Measurements from ENCODE around the gene CPXM2.
"Not testable (repeated sequence)": the region's sequence is repeated elsewhere in the genome, so short reads cannot be mapped to it uniquely, and the experiment has no call there.

The CPXM2 gene

GRCh38 chr10:123743441-123744223 lies 148.0 kb downstream of the CPXM2 start:
- DNase-seq (ENCODE audit: low read depth): peak; percentile 3

GRCh38 chr10:123742751-123743440 lies 148.7 kb downstream of the CPXM2 start:
- DNase-seq (ENCODE audit: low read depth): no peak

GRCh38 chr10:123741711-123742110 lies 149.9 kb downstream of the CPXM2 start:
- no peak for DNase-seq (ENCODE audit: low read depth)

GRCh38 chr10:123741146-123741545 lies 150.5 kb downstream of the CPXM2 start:
- DNase-seq (ENCODE audit: low read depth): no peak

GRCh38 chr10:123736917-123737316 lies 154.7 kb downstream of the CPXM2 start:
- DNase-seq (ENCODE audit: low read depth): not testable (repeated sequence)

DNA sequence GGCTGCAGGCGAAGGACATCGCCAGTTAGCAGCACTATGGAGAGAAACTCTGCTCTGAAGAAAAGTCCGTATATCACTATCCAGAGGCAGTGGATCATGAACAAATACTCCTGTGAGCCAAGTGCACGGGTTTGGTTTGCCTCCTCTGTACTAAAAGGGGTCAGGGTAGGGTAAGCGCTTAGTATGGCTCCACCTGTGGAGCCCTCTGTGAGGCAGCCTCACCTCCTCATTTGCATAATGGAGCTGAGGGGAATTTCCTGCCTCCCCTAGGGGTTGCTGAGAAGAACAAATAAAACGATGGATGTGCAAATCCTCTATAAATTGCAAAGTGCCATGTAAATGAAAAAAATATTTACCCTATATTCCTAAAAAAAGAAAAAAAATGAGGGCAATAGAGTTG lies 162.1 kb downstream of the CPXM2 start:
- no peak for DNase-seq (ENCODE audit: low read depth)

DNA sequence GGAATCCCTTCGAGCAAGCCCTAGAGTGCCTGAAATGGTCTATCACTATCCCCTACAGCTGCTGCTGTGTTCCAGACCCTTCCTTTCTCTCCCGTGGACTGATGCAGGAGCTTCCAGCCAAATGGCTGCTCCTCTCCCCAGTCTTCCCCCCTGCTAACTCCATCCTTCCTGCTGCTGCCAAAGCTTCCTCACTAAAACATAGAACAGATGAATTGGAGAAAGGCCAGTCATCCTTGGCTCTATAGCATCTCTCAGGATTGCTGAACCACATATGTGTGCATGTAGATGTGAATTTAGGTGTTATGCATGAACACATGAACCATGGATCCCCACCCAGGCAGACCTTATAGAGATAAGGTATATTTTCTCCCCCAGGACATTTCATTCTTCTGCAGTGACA lies 164.8 kb downstream of the CPXM2 start:
- no peak for DNase-seq (ENCODE audit: low read depth)

DNA sequence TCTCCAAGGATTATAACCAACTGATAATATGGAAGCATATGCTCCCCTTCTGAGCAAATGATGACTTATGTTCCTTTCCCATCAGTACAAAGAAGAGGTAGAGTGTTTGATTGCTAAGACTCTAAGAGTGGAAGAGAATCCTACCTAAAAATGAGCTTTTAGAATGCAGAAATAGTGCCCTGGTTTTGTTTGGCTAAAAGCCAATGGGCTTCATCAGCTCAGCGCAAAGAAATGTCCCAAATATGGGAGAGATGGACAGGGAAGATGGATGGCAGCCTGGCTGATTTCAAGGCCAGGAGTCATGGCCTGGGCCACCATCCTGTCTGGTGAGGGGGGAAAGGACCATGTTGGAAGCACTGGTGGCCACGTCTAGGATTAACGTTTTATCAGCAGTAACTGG lies 165.2 kb downstream of the CPXM2 start:
- DNase-seq (ENCODE audit: low read depth): no peak

DNA sequence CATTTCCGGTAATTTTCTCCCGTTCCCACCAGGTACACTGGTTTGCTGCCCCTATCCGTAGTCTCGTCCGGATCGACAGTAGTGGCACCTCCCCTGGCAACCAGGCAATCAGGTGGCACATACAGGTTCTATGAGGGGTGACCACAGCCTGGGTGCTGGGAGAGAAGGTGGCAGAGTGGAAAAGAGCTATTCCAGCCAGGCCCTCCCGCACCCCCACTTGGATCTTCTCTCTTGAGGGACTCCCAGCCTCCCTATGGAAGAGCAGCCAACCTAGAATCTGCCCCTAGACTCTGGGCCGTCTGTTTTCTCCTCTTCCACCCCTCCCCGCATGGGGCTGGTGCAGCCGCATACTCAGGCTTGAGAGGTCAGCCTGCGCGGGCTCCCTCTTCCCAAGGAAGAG lies 166.9 kb downstream of the CPXM2 start:
- DNase-seq (ENCODE audit: low read depth): no peak

DNA sequence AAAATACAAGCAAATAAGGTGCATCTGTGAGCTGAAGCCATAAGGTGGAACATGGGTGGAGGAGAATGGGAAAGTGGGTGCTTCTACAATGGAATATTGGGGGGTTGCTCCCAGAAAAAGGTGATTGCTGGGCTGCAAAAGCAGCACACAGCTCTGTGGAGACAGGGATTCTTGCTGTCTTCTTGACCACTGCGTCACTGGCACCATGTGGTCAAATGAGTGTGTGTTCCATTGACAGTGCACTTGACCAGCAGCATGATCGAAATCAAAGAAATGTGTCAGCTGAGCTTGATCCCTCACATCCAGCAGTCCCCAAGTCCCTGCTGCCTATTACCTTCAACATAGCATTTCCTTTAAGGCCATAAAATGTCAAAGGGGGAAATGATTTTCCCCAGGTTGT lies 169.3 kb downstream of the CPXM2 start:
- no peak for DNase-seq (ENCODE audit: low read depth)

DNA sequence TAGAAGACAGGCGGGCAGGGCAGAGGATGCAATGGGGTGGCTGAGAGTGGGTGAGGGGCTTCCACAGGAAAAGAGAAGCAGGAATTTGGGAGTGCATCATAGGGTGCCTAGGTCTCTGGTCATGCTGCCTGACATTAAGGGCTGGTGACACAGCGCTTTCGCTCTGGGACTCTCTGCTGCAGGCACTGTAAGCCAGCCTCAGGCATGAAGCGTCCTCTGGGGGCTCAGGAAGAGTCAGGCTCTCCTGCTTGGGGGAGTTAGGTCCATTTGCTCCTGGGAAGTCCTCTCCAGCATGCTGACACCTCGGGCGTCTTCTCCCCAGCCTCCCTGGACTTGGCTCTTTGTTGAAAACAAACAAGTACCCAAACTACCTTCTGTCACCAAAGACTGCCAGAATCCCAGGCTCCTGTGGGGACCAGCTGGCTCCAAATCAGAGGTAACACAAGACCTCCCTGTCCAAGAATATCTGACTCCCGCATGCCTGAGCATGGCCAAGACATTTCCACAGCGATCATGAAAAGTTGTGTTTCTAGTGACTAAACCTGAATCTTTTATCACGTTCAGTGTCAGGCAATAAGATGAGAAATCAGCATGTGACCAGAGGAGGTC lies 170.1 kb downstream of the CPXM2 start:
- no peak for DNase-seq (ENCODE audit: low read depth)

GRCh38 chr10:123720536-123720935 lies 171.1 kb downstream of the CPXM2 start:
- no peak for DNase-seq (ENCODE audit: low read depth)

DNA sequence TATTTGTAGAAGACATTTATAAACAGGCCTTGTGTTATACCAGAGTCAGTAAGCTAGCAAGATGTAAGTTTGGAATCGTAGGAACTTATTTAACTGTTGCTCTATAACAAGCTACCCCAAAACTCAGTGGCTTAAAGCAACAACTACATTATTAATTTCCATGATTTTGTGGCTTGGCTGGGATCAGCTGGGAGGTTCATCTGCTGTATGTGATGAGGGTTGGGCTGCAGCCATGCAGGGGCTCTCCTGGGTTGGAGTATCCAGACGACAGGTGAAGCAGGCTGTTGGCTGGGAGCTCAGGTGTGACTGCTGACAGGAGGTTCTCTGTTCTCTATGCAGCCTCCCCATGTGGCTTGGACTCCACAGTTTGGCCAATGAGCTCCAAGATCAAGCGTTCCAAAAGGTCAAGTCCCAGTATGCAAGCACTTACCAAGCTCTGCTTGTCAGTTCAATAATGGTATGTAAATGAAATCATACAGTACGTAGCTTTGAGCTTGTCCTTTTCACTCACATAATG lies 173.0 kb downstream of the CPXM2 start:
- no peak for DNase-seq (ENCODE audit: low read depth)

DNA sequence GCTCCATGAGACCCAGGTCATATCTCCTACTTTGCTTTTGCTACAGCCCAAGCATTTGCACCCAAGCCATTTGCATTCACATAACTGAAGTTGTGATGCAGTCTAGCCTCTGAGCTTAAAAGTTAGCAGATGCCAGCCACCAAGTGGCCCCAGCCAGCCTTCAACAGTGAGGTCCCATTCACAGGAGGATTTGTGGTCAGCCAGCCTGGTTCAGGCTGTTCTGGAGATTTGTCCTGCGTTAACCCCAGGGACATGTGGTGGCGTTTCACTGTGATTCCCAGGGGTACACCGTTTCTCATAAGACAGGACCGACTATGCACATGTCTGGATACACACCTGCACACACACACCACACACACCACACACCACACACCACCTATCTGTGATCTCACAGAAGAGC lies 174.3 kb downstream of the CPXM2 start:
- DNase-seq (ENCODE audit: low read depth): no peak

DNA sequence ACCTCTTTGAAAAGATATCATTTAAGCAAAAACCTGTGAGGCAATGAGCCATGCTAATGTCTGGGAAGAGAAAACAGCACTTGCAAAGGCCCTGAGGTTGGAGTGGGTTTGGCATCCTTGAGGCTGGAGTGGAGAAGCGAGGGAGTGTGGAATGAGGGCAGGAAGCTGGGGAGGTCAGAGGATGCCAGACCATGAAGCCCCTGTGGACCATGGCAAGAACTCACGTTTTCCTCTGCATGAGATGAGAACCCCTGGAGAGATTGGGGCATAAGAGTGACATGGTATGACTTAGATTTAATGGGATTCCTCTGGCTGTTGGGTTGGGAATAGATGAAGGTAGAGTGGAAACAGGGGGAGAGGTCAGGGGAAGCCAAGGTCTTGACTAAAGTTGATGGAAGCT lies 176.1 kb downstream of the CPXM2 start:
- no peak for DNase-seq (ENCODE audit: low read depth)

DNA sequence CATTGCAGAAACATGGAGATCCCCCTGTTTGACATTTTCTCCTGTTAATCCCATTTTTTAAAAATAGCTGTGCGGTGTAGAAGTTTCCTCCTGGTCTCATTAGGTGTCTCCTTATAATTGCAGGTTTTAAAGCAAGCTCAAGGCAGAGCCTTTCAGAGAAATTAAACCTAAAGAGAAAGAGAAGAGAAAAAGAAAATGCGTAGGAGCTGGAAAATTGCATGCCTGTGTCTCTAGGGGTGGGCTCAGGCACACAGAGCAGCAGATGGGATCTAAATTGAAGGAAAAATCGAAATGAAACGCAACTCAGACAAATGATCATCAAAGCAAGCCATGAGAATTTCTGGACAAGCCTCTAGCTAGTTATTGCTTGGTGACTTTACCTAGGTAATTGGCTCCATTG lies 185.4 kb downstream of the CPXM2 start:
- DNase-seq (ENCODE audit: low read depth): no peak

DNA sequence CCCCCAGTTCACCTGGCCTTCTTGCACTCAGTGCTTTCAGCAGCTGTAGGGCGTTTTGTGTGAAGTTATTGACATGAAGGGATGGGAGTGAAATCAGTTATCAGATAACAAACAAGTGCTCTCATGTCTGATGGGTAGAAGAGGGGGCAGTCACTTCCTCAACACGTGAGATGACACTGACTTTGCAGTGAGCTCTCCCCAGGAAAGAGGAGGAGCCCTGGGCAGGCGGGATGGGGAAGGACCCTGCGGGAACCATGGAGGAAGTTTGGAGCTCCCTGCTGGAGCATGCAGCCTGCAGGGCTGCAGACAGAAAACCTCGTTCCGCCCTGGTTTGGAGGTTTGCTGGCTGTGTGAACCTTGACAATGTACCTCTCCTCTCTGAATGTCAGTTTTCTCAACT lies 186.8 kb downstream of the CPXM2 start:
- DNase-seq (ENCODE audit: low read depth): no peak

DNA sequence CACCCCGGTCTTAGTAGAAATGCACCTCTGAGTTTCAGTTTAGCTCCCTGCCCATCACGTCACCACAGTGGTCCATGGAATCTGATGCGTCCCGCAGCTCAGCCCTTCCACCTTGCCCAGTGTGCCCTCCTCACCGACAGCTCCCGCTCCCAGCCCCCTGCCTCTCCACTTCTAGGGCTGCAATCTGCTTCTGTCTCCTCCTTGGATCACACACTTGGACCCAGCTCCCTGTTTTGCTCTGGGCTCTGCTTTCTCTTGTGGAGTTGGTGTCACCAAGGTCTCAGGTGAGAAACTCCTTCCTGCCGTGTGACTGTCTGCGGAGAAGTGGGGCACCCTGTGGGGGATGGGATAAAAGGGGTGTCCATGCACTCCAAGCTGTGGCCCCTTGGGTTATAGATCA lies 187.5 kb downstream of the CPXM2 start:
- DNase-seq (ENCODE audit: low read depth): no peak

- DNase-seq (ENCODE audit: low read depth): no peak
Observed at GRCh38 chr10:123703195-123703790, 188.3 kb downstream of the CPXM2 start.
